ENCODE data around the gene RORC.

RORC gene

DNA sequence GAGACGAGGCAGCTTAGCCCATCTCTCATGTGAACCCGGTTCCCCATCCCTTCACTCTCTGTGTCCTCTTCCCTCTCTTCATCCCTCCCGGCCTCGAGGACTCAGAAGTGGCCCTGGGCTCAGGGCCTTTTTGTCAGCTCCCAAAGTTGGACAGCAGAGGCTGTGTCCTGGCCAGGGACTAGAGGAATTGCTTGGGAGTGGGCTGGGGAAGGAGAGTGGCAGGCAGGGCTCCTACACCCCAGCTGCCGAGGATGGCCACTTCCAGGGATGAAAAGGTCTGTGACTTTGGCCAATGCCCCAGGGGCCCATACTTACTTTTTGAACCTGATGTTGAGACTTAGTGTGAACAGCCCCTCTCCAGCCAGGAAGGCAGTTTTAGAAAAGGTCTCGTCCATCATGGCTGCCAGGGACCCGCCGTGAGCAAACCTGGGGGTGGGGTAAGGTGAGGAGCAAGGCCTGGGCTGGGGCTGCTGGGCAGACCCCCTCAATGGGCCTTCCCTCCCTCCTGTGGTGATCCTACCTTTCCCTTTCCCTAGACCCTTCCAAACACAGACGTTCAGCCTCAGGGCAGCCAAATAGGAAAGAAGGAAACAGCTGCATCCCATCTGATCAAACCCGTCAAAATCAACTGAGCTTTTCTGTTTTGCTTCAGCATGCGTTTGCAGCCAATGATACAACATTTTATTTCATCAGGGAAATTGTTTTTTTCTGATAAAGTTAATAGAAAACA lies 16.4 kb upstream of the RORC start:
- no peak for DNase-seq

DNA sequence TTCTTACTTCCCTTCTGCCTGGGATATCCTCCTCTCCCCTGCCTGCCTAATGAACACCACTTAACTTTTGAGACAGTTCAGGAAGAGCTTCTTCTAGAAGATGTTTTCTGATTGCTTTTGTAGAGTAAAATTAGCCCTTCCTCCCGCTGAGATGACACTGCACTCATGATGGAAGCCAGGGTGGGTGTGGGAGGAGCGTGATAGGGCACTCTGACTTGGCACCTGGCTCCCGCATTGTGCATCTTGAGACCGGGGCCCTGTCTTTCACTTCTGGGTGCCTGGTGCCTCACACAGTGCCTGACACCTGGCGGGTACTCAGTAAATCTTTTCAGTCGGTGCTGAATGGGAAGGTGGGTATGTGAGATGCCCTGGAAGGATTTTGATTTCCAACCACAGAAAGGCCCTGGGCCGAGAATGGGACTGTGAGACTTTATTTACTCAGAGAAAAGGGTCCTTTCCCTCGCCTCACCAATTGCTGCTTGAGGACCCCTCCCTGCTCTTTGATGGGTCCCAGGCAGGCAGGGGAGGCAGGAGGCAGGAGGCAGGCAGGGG lies 15.2 kb upstream of the RORC start:
- DNase-seq, result no peak

DNA sequence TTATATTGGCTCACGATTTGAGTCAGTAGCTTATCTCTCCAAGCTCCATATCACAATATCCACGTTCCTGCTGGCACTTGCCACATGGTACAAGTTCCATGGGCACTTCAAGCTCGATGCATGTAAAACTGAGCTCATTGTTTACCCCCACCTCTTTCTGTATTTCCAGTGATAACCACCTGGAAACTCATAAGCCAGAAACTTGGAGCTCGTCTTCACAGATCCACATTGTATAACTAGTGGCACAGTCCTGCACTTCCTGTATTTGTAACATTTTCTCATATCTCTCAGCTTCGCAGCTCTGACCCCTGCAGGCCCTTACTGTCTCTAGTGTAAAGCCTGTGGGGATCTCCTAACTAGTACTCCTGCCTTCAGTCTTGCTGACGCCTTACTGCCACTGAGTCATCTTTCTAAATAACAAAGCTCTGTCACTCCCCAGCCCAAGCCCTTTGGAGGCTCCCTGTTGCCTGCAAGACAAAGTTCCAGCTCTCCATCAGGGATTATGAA lies 14.5 kb upstream of the RORC start:
- DNase-seq, result peak; percentile 65

DNA sequence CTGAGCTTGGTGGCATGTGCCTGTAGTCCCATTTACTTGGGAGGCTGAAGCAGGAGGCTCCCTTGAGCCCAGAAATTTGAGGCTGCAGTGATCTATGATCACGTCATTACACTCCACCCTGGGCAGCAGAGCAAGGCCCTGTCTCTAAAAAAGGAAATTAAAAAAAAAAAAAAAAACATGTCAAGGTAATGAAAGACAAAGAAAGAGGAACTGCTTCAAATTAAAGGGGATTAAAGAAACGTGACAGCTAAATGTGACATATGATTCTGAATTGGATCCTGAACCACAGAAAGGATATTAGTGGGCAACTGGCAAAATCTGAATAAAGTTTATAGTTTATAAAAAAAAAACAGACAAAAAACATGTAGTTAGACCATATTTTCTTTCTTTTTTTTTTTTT lies 11.8 kb upstream of the RORC start:
- peak; percentile 38 for DNase-seq

DNA sequence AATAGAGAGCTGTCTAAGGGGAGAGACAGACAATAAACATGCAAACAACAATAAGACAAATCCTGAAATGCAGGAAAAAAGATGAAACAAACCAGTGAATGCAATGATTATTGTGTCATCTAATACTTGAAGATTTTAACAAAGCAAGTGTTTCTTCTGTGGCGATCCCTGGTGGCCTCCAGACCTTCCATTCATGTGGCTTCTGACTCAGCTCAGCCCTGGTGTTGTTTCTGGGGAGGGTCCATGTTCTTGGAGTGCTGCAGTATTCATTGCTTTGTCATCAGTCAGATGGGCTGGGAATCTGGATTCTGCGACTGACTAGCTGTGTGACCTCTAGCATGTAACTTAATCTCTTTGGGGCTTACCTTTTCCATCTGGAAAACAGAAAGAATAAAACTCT lies 9.5 kb upstream of the RORC start:
- DNase-seq, result no peak

DNA sequence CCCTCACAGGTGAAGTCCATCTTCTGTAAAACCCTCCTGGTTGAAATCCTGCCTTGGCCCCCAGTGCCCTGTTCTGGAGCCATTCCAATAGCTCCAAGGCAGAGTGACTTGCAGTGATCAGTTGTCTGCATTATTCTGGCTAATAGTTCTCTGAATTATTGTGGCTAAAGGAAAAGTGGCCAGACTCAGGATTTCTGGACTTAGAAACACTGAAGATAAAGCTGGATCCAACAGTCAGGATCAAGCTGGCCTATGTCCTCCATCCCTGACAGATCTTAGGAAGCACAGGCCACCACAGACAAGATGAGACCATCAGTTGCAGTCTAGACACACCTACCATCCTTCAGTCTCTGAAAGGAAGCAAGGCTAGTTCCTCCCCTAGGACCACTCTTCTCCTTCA lies 8.8 kb upstream of the RORC start:
- no peak for DNase-seq

DNA sequence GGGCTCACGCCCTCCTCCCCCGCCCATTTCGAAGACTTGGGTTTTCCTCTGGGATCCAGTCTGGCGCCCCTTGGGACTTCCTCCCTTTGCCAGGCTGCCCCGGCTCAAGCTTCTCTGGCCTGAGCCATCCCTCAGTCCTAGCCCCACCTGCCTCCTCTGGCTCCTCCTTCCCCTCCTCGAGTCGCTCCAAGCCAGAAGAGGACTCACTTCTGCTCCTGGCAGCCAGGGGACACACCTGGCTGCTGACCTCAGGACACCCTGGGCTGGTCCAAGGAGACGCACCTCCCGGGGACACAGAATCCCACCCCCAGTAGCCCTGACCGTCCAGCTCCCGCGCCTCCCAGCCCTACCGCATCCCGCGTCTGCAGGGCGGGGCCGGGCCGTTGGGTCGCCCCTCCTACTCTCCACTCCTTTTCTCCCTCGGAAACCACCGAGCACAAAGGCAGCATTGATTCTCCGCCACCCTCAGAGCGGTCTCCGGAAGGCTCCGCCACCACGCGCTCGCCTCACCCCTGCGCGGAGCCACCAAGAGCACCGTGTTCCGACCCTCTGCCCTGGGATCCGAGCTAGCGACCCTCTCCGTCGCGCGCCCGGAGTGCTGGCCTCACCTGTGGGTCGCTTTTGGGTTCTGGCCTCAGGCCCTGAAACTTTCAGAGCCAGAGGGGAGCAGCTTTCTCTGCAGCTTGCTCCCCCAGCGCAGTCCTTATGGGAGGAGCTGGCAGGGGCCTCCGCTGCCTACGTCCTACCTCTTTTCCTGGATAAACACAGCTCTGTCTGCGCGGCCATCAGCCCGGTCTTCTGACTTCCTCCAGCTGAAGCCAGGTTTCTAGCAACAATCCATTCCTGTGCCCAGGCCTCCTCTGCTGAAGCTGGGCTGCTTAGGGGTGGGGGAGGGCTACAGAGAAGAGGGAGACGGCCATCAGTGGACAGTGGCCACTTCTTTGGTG lies 8.1 kb upstream of the RORC start, which contains the start of gene C2CD4D:
C2CD4D (minus strand) TSS at position 364 of the 947 bp plus-strand sequence. CDS start 831 bp downstream, outside the sequence.
- DNase-seq, result peak; percentile 51

DNA sequence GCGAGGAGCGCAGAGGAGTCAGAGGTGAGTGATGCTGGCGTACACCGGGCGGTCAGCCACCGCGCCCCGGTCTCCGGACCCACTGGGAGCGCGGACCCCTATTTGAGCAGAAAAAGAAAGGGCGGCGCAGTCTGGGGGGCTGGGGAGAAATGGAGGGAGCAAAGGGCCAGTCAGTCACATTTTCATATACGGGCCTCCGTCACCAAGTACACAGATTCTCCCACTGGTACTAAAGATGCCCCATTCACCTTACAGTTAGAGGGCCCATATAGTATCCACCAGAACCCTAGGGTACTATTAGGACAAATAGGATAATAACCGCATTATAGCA lies 7.4 kb upstream of the RORC start:
- DNase-seq, result no peak

DNA sequence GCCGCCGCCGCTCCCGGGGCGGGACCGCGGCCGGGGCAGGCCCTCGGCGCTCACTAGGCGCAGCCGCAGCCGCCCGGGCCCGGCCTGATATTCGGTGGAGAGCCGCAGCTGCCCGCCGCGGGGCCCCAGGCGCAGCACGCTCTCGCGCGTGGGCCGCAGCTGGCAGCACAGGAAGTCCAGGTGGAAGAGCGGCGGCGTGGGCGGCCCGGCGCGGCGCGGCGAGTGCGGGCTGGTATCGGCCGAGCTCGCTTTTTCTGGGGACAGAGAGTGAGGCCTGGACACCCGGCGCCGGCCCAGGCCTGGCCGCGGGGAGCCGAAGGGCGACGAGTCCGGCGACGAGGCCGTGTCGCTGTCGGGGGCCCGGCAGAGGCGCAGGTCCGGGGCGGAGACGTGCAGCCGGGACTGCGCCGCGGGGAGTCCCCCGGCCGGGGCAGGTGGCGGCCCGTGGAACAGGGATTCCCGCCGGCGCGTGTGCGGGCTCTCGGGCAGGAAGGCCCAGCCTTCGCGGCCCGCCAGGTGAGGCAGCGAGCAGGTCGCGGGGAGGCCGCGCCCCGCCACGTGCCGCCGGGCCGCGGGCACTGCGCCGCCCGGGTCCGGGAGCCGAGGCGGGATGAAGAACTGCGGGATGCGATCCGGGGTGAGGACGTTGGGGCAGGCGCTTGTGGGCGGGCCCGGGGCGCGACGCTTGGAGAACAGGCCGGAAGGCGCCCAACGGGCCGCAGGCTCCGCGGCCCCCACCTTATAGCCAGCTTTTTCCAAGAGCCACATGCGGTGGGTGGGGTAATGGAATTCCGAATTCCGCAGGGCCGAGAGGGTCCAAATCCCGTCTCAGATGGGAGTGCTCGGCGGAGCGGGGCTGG lies 6.8 kb upstream of the RORC start:
- peak; percentile 39 for DNase-seq

DNA sequence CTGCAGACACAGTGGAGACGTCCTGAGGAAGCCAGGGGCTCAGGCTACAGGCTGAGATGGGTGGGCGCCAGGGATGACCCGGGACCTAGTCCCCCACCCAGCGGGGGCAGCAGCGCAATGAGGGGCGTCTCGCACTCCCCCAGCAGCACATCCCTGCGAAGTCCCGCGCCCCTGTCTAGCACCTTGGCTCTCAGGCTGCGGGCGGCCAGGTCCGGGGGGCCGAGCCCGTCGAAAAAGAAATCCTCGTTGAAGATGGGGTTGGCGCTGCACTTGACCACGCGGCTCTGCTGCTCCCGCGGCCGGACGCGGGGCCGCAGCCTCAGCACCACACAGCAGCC lies 6.3 kb upstream of the RORC start:
- DNase-seq, result no peak

DNA sequence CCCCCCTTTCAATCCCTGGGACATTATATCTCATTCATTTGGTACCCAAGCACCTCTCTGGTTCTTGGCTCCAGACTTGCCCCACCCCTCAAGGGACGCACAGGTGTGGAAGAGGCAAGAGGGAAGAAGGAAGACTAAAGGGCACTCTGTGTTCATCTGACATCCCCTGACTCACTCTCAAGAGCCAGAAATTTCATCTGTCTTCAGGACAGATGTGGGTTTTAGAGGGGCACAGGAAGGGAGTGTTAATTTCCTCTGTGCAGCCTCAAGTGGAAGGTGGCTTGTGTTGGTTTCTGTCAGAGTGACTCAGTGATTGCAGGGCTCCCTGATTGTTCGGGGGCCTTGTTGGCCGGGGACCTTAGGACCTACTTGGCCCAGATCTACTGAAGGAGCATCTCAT lies 5.6 kb upstream of the RORC start:
- no peak for DNase-seq

DNA sequence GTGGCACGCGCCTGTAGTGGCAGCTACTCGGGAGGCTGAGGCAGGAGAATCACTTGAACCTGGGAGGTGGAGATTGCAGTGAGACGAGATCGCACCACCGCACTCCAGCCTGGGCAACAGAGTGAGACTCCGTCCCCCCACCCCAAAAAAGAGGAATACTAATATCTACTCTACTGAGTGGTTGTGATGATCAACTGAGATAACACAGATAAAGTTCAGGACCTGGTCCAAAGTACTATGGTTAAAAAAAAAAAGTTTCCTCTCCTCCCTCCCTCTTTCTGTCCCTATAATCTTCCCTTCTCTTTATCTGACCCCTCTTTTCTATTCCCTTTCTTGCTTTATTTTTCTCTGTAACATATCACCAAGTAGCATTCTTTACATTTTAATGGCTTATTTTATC lies 4.0 kb upstream of the RORC start:
- no peak for DNase-seq

DNA sequence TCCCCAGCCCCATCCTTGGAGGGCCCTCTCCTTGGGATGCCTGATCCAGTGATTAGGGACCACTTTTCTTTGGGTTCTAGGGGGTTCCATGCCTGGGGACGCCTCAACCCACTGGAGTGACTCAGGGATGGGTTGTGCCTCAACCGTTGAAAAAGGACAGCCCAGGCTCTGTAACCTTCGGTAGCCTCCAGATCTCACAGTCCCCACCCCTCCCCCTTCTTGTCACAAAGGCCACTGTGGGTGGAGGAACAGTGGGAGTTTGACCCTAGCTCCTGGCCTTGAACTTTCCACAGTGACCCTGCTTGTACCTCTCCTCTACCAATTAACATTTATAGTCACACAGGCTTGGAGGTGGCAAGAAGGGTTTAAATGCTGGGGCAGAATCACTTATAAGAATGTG lies 2.6 kb upstream of the RORC start:
- DNase-seq, result no peak

DNA sequence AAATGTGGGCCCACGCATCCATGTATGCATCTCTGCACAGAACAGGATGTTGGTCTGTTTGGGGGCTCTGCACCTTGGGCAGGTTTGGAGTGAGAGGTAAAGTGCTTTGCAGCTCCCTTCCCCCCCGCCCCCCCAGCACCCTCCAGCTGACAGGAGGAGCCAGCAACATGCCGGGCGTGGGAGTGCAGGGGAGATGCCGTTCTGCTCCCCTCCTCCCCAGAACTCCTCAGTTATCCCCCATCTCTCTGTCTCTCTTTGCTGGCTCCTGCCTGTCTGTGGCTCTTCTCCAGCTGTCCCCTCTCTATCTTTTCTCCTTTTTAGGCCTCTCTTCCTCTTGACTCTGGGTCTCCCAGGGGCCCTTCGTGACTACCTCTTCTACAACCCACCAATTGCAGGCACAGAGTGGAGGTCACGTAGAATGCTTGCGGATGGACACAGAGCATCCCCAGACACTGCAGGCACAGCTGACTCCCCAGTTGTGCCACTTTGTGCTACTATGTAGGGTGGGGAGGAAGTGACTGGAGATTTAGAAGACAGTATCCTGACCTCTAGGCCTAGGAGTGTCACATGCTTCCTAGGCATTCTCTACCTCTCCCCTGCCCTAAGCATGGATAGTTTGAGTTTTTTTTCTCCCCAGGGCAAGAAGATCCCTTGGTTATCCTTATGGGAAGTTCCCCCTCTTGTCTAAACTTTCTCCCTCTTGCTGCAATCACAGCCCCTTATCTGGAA lies 1.7 kb upstream of the RORC start:
- DNase-seq, result no peak

DNA sequence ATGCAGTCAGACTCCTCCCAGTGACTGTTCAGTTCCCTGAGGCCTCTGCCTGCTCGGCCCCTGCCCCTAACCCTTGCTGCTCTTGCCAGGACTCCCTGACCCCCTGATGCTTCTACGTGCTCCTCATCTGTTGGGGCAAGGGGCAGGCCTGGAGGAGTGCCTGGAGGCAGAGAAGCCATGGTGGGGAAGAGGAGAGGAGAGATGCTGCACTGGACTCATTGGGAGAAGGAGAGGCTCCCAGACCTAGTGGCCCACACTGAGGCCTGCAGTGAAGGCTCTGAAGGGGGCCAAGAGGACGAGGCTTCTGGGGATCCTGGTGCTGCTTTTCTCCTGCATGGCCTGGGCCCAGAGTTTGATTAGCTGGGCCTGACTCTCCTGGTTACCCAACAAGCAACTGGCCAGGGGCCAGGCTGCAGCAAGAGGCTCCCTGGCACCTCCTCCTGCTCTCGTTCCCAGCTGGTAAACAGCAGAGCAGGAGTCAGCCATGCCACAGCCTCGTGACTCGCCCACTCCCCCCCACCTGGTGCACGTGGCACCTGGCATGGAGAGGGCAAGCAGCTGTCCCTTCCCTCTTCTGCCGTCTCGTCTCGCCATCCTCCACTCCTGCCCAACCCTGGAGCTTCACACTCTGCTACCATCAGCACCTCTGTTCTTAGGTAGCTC lies 847 bp upstream of the RORC start:
- no peak for DNase-seq

DNA sequence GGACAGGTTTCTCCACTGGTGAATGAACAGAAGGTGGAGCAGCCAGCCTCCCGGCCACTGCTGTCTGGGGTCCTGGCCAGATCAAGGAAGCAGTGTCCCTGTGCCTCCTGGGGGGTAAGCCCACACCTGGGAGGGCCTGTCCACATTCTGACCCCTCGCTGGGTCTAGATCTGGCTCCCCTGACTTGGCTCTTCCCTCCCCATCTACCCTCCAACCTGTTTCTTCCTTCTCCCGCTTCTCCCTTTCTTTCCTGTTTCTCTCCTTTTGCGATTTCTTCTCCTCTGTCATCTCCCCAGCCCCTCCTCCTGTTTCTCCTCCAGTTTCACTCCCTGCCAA lies 378 bp downstream of the RORC start:
- no peak for DNase-seq

DNA sequence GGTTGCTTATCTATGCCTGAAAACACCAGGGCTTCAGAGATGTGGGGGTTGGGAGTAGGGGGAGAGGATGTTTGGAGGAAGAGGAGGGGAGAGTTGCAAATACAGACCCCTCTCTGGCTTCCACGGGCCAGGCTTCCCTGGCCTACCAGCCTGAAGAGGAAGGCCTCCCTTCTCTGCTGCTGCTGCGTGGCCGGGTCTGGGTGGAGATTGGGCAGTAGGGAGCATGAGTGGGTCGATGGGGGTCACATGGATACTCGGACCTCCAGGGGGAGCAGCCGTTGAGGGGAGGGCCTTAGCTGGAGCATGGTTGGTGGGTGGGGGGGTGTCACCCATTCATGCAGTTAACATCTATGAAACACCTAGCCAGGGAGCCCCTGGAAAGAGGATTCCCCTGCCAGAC lies 1.5 kb downstream of the RORC start:
- DNase-seq, result no peak

DNA sequence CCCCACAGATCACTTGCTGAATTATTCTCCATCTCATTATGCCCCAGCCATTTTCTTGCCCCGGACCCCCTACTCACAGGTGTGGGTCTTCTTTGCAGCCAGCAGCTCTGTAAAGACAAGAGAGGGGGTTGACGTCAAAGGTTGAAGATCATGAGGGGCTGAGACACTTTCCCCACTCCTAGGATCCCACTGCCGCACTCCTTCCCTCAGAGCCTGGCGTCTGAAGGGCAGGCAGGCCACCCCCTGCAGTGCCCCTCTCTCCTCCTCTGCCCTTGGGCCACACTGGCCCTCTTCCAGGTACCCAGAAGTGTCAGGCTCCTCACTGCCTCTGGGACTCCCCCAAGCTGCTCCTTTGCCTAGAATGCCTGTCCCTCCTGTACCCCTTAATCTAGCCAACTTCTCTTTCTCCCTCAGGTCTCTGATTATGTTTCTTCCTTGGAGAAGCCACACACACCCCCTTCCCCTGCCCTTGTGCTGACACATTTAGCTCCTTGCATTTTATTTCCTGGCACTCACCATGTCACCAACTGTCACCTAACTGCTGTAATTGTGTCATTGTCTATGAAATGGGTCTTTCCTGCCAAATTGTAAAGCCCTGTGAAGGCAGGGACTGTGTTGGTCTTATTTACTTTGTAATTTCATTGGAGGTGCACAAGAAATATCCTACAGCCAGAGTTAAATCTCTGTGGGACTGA lies 2.1 kb downstream of the RORC start:
- no peak for DNase-seq

DNA sequence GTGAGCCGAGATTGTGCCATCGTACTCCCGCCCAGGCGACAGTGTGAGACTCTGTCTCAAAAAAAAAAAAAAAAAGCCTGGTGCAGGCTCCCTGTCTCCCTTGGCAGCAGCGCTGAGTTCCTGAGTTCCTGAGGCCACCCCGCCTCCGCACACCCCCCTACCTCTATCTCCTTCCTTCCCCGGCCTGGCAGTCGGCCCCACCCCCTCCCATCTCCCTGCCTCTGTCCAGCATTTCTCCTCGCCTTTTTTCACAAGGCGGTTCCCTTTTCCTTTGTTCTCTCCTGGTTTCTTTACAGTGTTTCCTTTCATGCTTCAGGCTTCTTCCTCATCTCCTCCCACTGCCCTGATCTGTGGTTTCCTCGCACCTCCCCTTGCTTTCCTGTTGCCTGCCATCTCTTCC lies 2.7 kb downstream of the RORC start:
- peak; percentile 51 for DNase-seq

DNA sequence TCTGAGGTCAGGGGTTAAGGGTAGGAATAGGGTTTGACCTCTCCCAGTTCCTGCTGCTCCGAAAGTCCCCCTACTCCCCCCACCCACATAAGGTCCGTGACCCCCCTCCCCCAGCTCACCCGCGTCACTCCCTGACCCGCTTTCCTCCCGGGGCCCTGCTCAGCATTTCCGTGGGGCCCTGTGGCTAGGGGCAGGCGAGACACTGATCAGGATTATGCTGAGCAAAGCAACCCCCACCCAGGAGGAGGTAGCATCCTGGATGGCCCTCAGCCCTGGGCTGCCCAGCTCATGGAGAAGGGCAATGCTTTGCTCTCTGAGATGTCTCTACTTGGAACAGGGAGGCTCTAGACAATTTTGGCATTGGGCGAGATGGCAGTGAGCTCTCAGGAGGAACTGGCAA lies 3.7 kb downstream of the RORC start:
- no peak for DNase-seq
